SH-SY5Y (cell line): ENCODE results near the gene HS3ST2.

Experiments
- GATA2 ChIP-seq: IDR thresholded peaks from 2 replicates; pipeline ENCODE4 v1.6.1; 2011; ENCODE audit warnings: mild to moderate bottlenecking, low read depth, low read length
- GATA3 ChIP-seq: IDR thresholded peaks from 2 replicates; pipeline ENCODE4 v1.6.1; 2011; ENCODE audit warnings: low read depth, mild to moderate bottlenecking, low read length, moderate library complexity

Gene HS3ST2

GRCh38 chr16:22888791-22889190, 74.8 kb downstream of the HS3ST2 start:
- TF ChIP-seq GATA3, result no peak
- no peak for TF ChIP-seq GATA2

- TF ChIP-seq GATA3 (no peak), GATA2 (no peak)
Measured at GRCh38 chr16:22890976-22891375, 77.0 kb downstream of the HS3ST2 start.

GRCh38 chr16:22897184-22897583, 83.2 kb downstream of the HS3ST2 start:
- TF ChIP-seq GATA2, result no peak
- no peak for TF ChIP-seq GATA3

GRCh38 chr16:22898131-22898530, 84.2 kb downstream of the HS3ST2 start:
- no peak for TF ChIP-seq GATA3
- TF ChIP-seq GATA2, result no peak

- TF ChIP-seq GATA3, result no peak
- no peak for TF ChIP-seq GATA2
Measured at GRCh38 chr16:22898874-22899348, 84.9 kb downstream of the HS3ST2 start.

- no peak for TF ChIP-seq GATA2
- no peak for TF ChIP-seq GATA3
Measured at GRCh38 chr16:22900863-22901262, 86.9 kb downstream of the HS3ST2 start.

GRCh38 chr16:22901563-22901962, 87.6 kb downstream of the HS3ST2 start:
- TF ChIP-seq GATA2, result no peak

GRCh38 chr16:22903716-22904115, 89.8 kb downstream of the HS3ST2 start:
- TF ChIP-seq GATA3 (no peak), GATA2 (no peak)

- TF ChIP-seq GATA3, result no peak
- no peak for TF ChIP-seq GATA2
Measured at GRCh38 chr16:22912654-22913053, 98.7 kb downstream of the HS3ST2 start.

GRCh38 chr16:22915003-22915402, 101.0 kb downstream of the HS3ST2 start:
- TF ChIP-seq GATA3 (no peak), GATA2 (no peak)

- TF ChIP-seq GATA3, result no peak
- no peak for TF ChIP-seq GATA2
Measured at GRCh38 chr16:22923491-22923890, 109.5 kb downstream of the HS3ST2 start.

GRCh38 chr16:22924492-22924891, 110.5 kb downstream of the HS3ST2 start:
- TF ChIP-seq GATA2 (no peak), GATA3 (no peak)

- TF ChIP-seq GATA2 (no peak), GATA3 (no peak)
Measured at GRCh38 chr16:22926105-22926751, 112.3 kb downstream of the HS3ST2 start.

- TF ChIP-seq GATA2, result no peak
- no peak for TF ChIP-seq GATA3
Measured at GRCh38 chr16:22927306-22927705, 113.3 kb downstream of the HS3ST2 start.

GRCh38 chr16:22928882-22929435, 115.0 kb downstream of the HS3ST2 start:
- TF ChIP-seq GATA3 (no peak), GATA2 (no peak)
